GM23338 (cell line): ENCODE measurements around the gene LYZL6. TPM values are rescaled to one million over a fixed set of nuclear protein-coding genes. Genes with fewer than 3 reads are reported as not detected.
A peak's percentile ranks its signal among the peaks of the same experiment; 100 is the strongest.

Experiments
- ATAC-seq: fragments of 200-7000 bp; cut with Tn5 transposase; 3 replicates; pipeline ENCODE4 v1.9.1; 2020
- DNase-seq: peaks from one replicate; pipeline ENCODE4 v3.0.0-alpha.2; 2015; ENCODE audit warnings: low spot score
- H2AFZ ChIP-seq: fragments of 200-600 bp; sonication (generic); 2 replicates; pipeline ENCODE4 v1.8.0; 2016; ENCODE audit warnings: antibody characterized with exemption, mild to moderate bottlenecking, moderate library complexity
- H3F3A ChIP-seq: fragments of 200-600 bp; sonication (generic); replicated peaks from 2 replicates; pipeline ENCODE4 v1.8.0; 2017; ENCODE audit warnings: antibody characterized with exemption, mixed run types, low read depth
- H3K27ac ChIP-seq: fragments of 200-600 bp; sonication (generic); 2 replicates; pipeline ENCODE4 v1.6.1; 2016; ENCODE audit warnings: low read depth
- H3K27me3 ChIP-seq: fragments of 200-600 bp; sonication (generic); 2 replicates; pipeline ENCODE4 v1.8.0; 2016; ENCODE audit warnings: mild to moderate bottlenecking, mixed run types, moderate library complexity; ENCODE audit not compliant: insufficient read depth
- H3K36me3 ChIP-seq: fragments of 200-600 bp; sonication (generic); 2 replicates; pipeline ENCODE4 v1.8.0; 2016; ENCODE audit warnings: mild to moderate bottlenecking; ENCODE audit not compliant: insufficient read depth
- H3K4me1 ChIP-seq: fragments of 200-600 bp; sonication (generic); 2 replicates; pipeline ENCODE4 v1.8.0; 2016; ENCODE audit warnings: mild to moderate bottlenecking, moderate library complexity; ENCODE audit not compliant: insufficient read depth
- H3K4me2 ChIP-seq: fragments of 200-600 bp; sonication (generic); 2 replicates; pipeline ENCODE4 v1.7.1; 2017; ENCODE audit warnings: mixed run types
- H3K4me3 ChIP-seq: fragments of 200-600 bp; sonication (generic); 2 replicates; pipeline ENCODE4 v1.6.1; 2016; ENCODE audit warnings: mixed run types
- H3K79me2 ChIP-seq: fragments of 200-600 bp; sonication (generic); replicated peaks from 2 replicates; pipeline ENCODE4 v1.8.0; 2017; ENCODE audit warnings: mild to moderate bottlenecking; ENCODE audit not compliant: insufficient read depth
- H3K9me2 ChIP-seq: fragments of 200-600 bp; sonication (generic); 2 replicates; pipeline ENCODE4 v1.8.0; 2017; ENCODE audit not compliant: insufficient read depth
- H4K20me1 ChIP-seq: fragments of 200-600 bp; sonication (generic); replicated peaks from 2 replicates; pipeline ENCODE4 v1.8.0; 2017; ENCODE audit warnings: mild to moderate bottlenecking; ENCODE audit not compliant: insufficient read depth
- H3K27ac Mint-ChIP-seq: 2 replicates; pipeline ENCODE4 v1.8.0; 2020; ENCODE audit warnings: inconsistent platforms, mild to moderate bottlenecking, moderate library complexity, mixed read lengths
- H3K27me3 Mint-ChIP-seq: 3 replicates; pipeline ENCODE4 v1.8.0; 2022; ENCODE audit warnings: low read depth, mild to moderate bottlenecking, moderate library complexity, mixed read lengths, inconsistent platforms; ENCODE audit not compliant: insufficient read depth, poor library complexity
- H3K36me3 Mint-ChIP-seq: 3 replicates; pipeline ENCODE4 v1.8.0; 2021; ENCODE audit warnings: low read depth, mild to moderate bottlenecking, inconsistent platforms, moderate library complexity, mixed read lengths
- H3K4me1 Mint-ChIP-seq: 3 replicates; pipeline ENCODE4 v1.8.0; 2020; ENCODE audit warnings: mild to moderate bottlenecking, inconsistent platforms, mixed read lengths
- H3K4me3 Mint-ChIP-seq: 3 replicates; pipeline ENCODE4 v1.8.0; 2021; ENCODE audit warnings: moderate library complexity, mild to moderate bottlenecking, inconsistent platforms, mixed read lengths
- H3K9me3 Mint-ChIP-seq: 3 replicates; pipeline ENCODE4 v1.8.0; 2020; ENCODE audit warnings: moderate library complexity, mild to moderate bottlenecking, inconsistent platforms, mixed read lengths
- CTCF ChIP-seq, 2 experiments: fragments of 200-600 bp in 1 of 2; sonication (generic) in 1 of 2; conservative IDR thresholded peaks; 2 replicates each; pipeline versions ENCODE4 v1.5.1 to v1.6.1; 2016 to 2017; ENCODE audit warnings: antibody characterized with exemption in 2 of 2, low read depth in 2 of 2, mild to moderate bottlenecking in 2 of 2, moderate library complexity in 1 of 2
- EZH2phosphoT487 ChIP-seq: fragments of 200-600 bp; sonication (generic); IDR thresholded peaks from one replicate; pipeline ENCODE4 v1.8.1; 2018; ENCODE audit warnings: antibody characterized with exemption; ENCODE audit not compliant: unreplicated experiment
- JUNB ChIP-seq: IDR thresholded peaks from one replicate; pipeline ENCODE4 v1.6.1; 2016; ENCODE audit warnings: antibody characterized with exemption; ENCODE audit not compliant: unreplicated experiment
- POLR2AphosphoS5 ChIP-seq: IDR thresholded peaks from 2 replicates; pipeline ENCODE4 v1.6.1; 2016; ENCODE audit warnings: antibody characterized with exemption, low read depth
- STAT1 ChIP-seq: IDR thresholded peaks from one replicate; pipeline ENCODE4 v1.6.1; 2016; ENCODE audit warnings: antibody characterized with exemption; ENCODE audit not compliant: unreplicated experiment
- ZNF114 ChIP-seq: fragments of 250-450 bp; sonication (Bioruptor Pico); IDR thresholded peaks from 2 replicates; pipeline ENCODE4 v1.5.0; 2020; ENCODE audit warnings: mild to moderate bottlenecking, moderate library complexity
- ZNF462 ChIP-seq: fragments of 250-450 bp; sonication (Bioruptor Pico); IDR thresholded peaks from 2 replicates; pipeline ENCODE4 v1.5.0; 2020; ENCODE audit warnings: mild to moderate bottlenecking, moderate library complexity
- polyA plus RNA-seq: library from polyadenylated mRNA; unstranded; fragments of >200 nt; fragmentation: Nextera tagmentation; extraction: Ambion mirVana; gene quantifications from 2 replicates; pipeline ENCODE4 v1.2.1, GENCODE V29; 2016
- total RNA-seq: library from RNA; depleted of rRNA; stranded (reverse); fragments of >200 nt; shearing (Covaris generic); gene quantifications from 2 replicates; pipeline ENCODE4 v1.2.3, GENCODE V29; 2014

The LYZL6 gene
- total and polyA plus RNA-seq, 2 experiments from 2014 or later: not detected

- TF ChIP-seq ZNF462 (CRISPR knock-in tag): no peak
- no peak for TF ChIP-seq STAT1
Observed at GRCh38 chr17:35949401-35949800, 5.9 kb upstream of the LYZL6 start (continued).

- Mint-ChIP-seq H3K9me3 (no peaks in the 10 kb centered on the region), H3K36me3 (no peaks in the 10 kb centered on the region), H3K4me3 (no peak overlapping the region), H3K27me3 (no peaks in the 10 kb centered on the region), H3K4me1 (no peaks in the 10 kb centered on the region; the same call in 2 of the 3 replicates), H3K27ac (no peak overlapping the region)
- H3K79me2 ChIP-seq: no peaks in the 10 kb centered on the region
- no peak for DNase-seq
- H3K27ac ChIP-seq: no peak overlapping the region
- H3K4me3 ChIP-seq: no peak overlapping the region
- TF ChIP-seq JUNB: no peak
- TF ChIP-seq ZNF114 (CRISPR knock-in tag): no peak
- TF ChIP-seq CTCF (conservative IDR thresholded peaks at IDR 0.05; ENCODE audit: low read depth in 2 of 2): 0 out of 4 replicates have a peak, but pooled peaks of 1 of the 2 experiments have one; percentile 1
- TF ChIP-seq EZH2phosphoT487: no peak
- no peak for TF ChIP-seq POLR2AphosphoS5
- H4K20me1 ChIP-seq: no peaks in the 10 kb centered on the region
- H3K27me3 ChIP-seq: no peaks in the 10 kb centered on the region
- ATAC-seq: no peak
- H3K4me2 ChIP-seq: no peak overlapping the region
- no peaks in the 10 kb centered on the region for H3K9me2 ChIP-seq
- H2AFZ ChIP-seq: no peak overlapping the region
- no peaks in the 10 kb centered on the region for H3K36me3 ChIP-seq
- no peaks in the 10 kb centered on the region for H3F3A ChIP-seq
- no peaks in the 10 kb centered on the region; the same call in 1 of the 2 replicates for H3K4me1 ChIP-seq
Observed at GRCh38 chr17:35948092-35948491, 4.6 kb upstream of the LYZL6 start.
